GM23248 (cell line): Measurements from ENCODE around the gene KCND3. TPM values are rescaled to one million over a fixed set of nuclear protein-coding genes. Genes with fewer than 3 reads are reported as not detected.
A peak's percentile ranks its signal among the peaks of the same experiment; 100 is the strongest.

Source experiments
- DNase-seq: peaks from one replicate; pipeline ENCODE4 v3.0.0-alpha.2; 2015
- H2AFZ ChIP-seq: fragments of 200-600 bp; sonication (generic); 2 replicates; pipeline ENCODE4 v1.6.1; 2016; ENCODE audit warnings: antibody characterized with exemption
- H3F3A ChIP-seq: fragments of 200-600 bp; sonication (generic); 2 replicates; pipeline ENCODE4 v1.6.1; 2016; ENCODE audit warnings: mild to moderate bottlenecking, antibody characterized with exemption, mixed run types; ENCODE audit not compliant: insufficient read depth
- H3K27ac ChIP-seq: fragments of 200-600 bp; sonication (generic); 2 replicates; pipeline ENCODE4 v1.5.1; 2016; ENCODE audit warnings: mild to moderate bottlenecking
- H3K27me3 ChIP-seq: fragments of 200-600 bp; sonication (generic); replicated peaks from 2 replicates; pipeline ENCODE4 v1.6.1; 2016; ENCODE audit warnings: mild to moderate bottlenecking; ENCODE audit not compliant: insufficient read depth
- H3K36me3 ChIP-seq: fragments of 200-600 bp; sonication (generic); 2 replicates; pipeline ENCODE4 v1.6.1; 2016; ENCODE audit warnings: low read depth, mild to moderate bottlenecking
- H3K4me1 ChIP-seq: fragments of 200-600 bp; sonication (generic); 2 replicates; pipeline ENCODE4 v1.6.1; 2016; ENCODE audit warnings: mild to moderate bottlenecking; ENCODE audit not compliant: insufficient read depth
- H3K4me2 ChIP-seq: fragments of 200-600 bp; sonication (generic); one replicate; pipeline ENCODE4 v1.6.1; 2016; ENCODE audit warnings: mild to moderate bottlenecking; ENCODE audit not compliant: unreplicated experiment
- H3K4me3 ChIP-seq: fragments of 200-600 bp; sonication (generic); 2 replicates; pipeline ENCODE4 v1.5.1; 2016; ENCODE audit warnings: mild to moderate bottlenecking
- H3K79me2 ChIP-seq: fragments of 200-600 bp; sonication (generic); 2 replicates; pipeline ENCODE4 v1.6.1; 2016; ENCODE audit warnings: mild to moderate bottlenecking; ENCODE audit not compliant: insufficient read depth
- H3K9ac ChIP-seq: fragments of 200-600 bp; sonication (generic); 2 replicates; pipeline ENCODE4 v1.6.1; 2016; ENCODE audit warnings: mild to moderate bottlenecking
- H3K9me2 ChIP-seq: fragments of 200-600 bp; sonication (generic); 2 replicates; pipeline ENCODE4 v1.6.1; 2016; ENCODE audit warnings: mixed run types, mild to moderate bottlenecking, moderate library complexity; ENCODE audit not compliant: insufficient read depth
- H3K9me3 ChIP-seq: fragments of 200-600 bp; sonication (generic); one replicate; pipeline ENCODE4 v1.6.1; 2017; ENCODE audit warnings: low read depth
- H4K20me1 ChIP-seq: fragments of 200-600 bp; sonication (generic); 2 replicates; pipeline ENCODE4 v1.6.0; 2016; ENCODE audit not compliant: insufficient read depth
- EZH2 ChIP-seq: fragments of 200-600 bp; sonication (generic); IDR thresholded peaks from 2 replicates; pipeline ENCODE4 v1.6.1; 2018; ENCODE audit warnings: antibody characterized with exemption, mild to moderate bottlenecking; ENCODE audit not compliant: insufficient read depth, poor library complexity, severe bottlenecking
- EZH2phosphoT487 ChIP-seq: fragments of 200-600 bp; sonication (generic); IDR thresholded peaks from 2 replicates; pipeline ENCODE4 v1.6.1; 2018; ENCODE audit warnings: antibody characterized with exemption, moderate library complexity, mild to moderate bottlenecking, low read depth; ENCODE audit not compliant: insufficient read depth
- WGBS, 2 experiments: methylation state at CpG; one replicate each; pipeline ENCODE4 v1.1.6; 2015 to 2017; ENCODE audit warnings: low lambda C conversion rate in 2 of 2, low coverage in 1 of 2; ENCODE audit errors: missing lambda C conversion rate in 2 of 2; 5-methylcytosine and 5-hydroxymethylcytosine counted together
- in situ Hi-C: fragments of 300-500 bp; cut with MboI; formaldehyde crosslinking; loops from 2 replicates; pipeline ENCODE4 v1.15.0; 2020
- polyA plus RNA-seq: library from polyadenylated mRNA; unstranded; fragments of >200 nt; fragmentation: Nextera tagmentation; extraction: Ambion mirVana; gene quantifications from 2 replicates; pipeline ENCODE4 v1.2.1, GENCODE V29; 2016
- total RNA-seq: library from RNA; depleted of rRNA; stranded (reverse); fragments of >200 nt; shearing (Covaris generic); gene quantifications from 2 replicates; pipeline ENCODE4 v1.2.3, GENCODE V29; 2014

KCND3 gene
- total and polyA plus RNA-seq, 2 experiments from 2014 or later = 0.08 to 0.22 TPM

GRCh38 chr1:111793923-111794322 lies 195.5 kb downstream of the KCND3 start:
- no peaks in the 10 kb centered on the region for H3F3A ChIP-seq
- WGBS, 2 experiments = 13 to 23% methylated on average over 2 of the region's 2 CpGs
- in situ Hi-C loops = no loop called here

GRCh38 chr1:111792249-111792648 lies 197.2 kb downstream of the KCND3 start:
- Histone ChIP-seq H3K4me1 (no peaks in the 10 kb centered on the region), H3K36me3 (no peaks in the 10 kb centered on the region), H2AFZ (no peak overlapping the region), H3K79me2 (no peaks in the 10 kb centered on the region), H3K27ac (no peak overlapping the region), H4K20me1 (no peaks in the 10 kb centered on the region), H3K27me3 (peaks cover 17% of the 10 kb centered on the region), H3K9me3 (no peaks in the 10 kb centered on the region), H3K4me3 (no peak overlapping the region), H3K9ac (no peak overlapping the region), H3K4me2 (no peak overlapping the region), H3K9me2 (no peaks in the 10 kb centered on the region), H3F3A (no peaks in the 10 kb centered on the region)
- in situ Hi-C loops = no loop called here
- DNase-seq = no peak
- TF ChIP-seq EZH2 (no peak), EZH2phosphoT487 (no peak)
- 56 to 58% methylated on average over 5 of the region's 5 CpGs for WGBS, 2 experiments

More at GRCh38 chr1:111793923-111794322, 195.5 kb downstream of the KCND3 start:
- H3K9me2 ChIP-seq = no peaks in the 10 kb centered on the region
- no peaks in the 10 kb centered on the region for H3K4me1 ChIP-seq
- no peaks in the 10 kb centered on the region for H3K9me3 ChIP-seq
- no peaks in the 10 kb centered on the region for H3K79me2 ChIP-seq
- H4K20me1 ChIP-seq = no peaks in the 10 kb centered on the region
- DNase-seq = no peak
- no peak overlapping the region for H3K4me3 ChIP-seq
- H3K9ac ChIP-seq = no peak overlapping the region
- no peak overlapping the region for H3K27ac ChIP-seq
- no peak for TF ChIP-seq EZH2phosphoT487
- TF ChIP-seq EZH2 = no peak
- peaks cover 17% of the 10 kb centered on the region for H3K27me3 ChIP-seq
- no peak overlapping the region for H2AFZ ChIP-seq
- H3K36me3 ChIP-seq = no peaks in the 10 kb centered on the region
- H3K4me2 ChIP-seq = no peak overlapping the region

DNA sequence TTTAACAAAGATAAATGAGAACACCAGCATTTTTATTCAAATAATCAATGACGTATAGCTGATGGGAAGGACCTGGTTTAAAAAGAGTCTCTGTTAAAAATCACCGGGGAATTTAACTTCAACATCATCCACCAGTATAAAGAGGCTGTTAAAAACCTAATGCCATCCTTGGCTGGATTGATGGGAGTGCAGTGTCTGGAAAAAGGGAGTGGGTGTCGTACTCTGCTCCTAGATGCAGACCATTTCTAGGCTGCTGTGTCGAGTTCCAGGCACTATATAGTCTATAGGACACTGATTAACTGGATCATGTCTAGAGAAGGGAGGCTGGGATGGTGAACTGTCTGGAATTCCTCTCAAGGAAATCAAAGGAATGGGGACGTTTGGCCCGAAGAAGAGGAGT lies 197.7 kb downstream of the KCND3 start:
- no peak for TF ChIP-seq EZH2
- TF ChIP-seq EZH2phosphoT487 = no peak
- peaks cover 17% of the 10 kb centered on the region for H3K27me3 ChIP-seq
- in situ Hi-C loops = no loop called here
- H3K79me2 ChIP-seq = no peaks in the 10 kb centered on the region
- WGBS, 2 experiments = 42% methylated on average over 6 of the region's 6 CpGs
- H3K4me3 ChIP-seq = no peak overlapping the region
- H3K9me2 ChIP-seq = no peaks in the 10 kb centered on the region
- no peak overlapping the region for H3K4me2 ChIP-seq
- no peak overlapping the region for H3K27ac ChIP-seq
- H3K36me3 ChIP-seq = no peaks in the 10 kb centered on the region
- no peaks in the 10 kb centered on the region for H3F3A ChIP-seq
- H3K9me3 ChIP-seq = no peaks in the 10 kb centered on the region
- H3K4me1 ChIP-seq = no peaks in the 10 kb centered on the region
- DNase-seq = no peak
- no peak overlapping the region for H3K9ac ChIP-seq
- no peaks in the 10 kb centered on the region for H4K20me1 ChIP-seq
- no peak overlapping the region for H2AFZ ChIP-seq

- Histone ChIP-seq H3F3A (no peaks in the 10 kb centered on the region), H4K20me1 (no peaks in the 10 kb centered on the region), H2AFZ (no peak overlapping the region), H3K36me3 (no peaks in the 10 kb centered on the region), H3K79me2 (no peaks in the 10 kb centered on the region), H3K4me3 (no peak overlapping the region), H3K9me3 (no peaks in the 10 kb centered on the region), H3K27me3 (peaks cover 17% of the 10 kb centered on the region), H3K4me2 (no peak overlapping the region), H3K4me1 (no peaks in the 10 kb centered on the region), H3K9me2 (no peaks in the 10 kb centered on the region), H3K27ac (peak overlapping the region; percentile 12; the same call in 1 of the 2 replicates), H3K9ac (no peak overlapping the region)
- peak; percentile 49 for DNase-seq
- TF ChIP-seq EZH2 (no peak), EZH2phosphoT487 (no peak)
- in situ Hi-C loops = no loop called here
- WGBS, 2 experiments = 63 to 76% methylated on average over 2 of the region's 2 CpGs
Observed at GRCh38 chr1:111789666-111790316, 199.7 kb downstream of the KCND3 start.
